DMS53 (cell line): ENCODE measurements around the gene ATP8A1.

Experiments
- DNase-seq: peaks from one replicate; lab custom pipeline; 2025; lab: John Stamatoyannopoulos, UW

Gene ATP8A1

GRCh38 chr4:42649870-42650269, 7.0 kb downstream of the ATP8A1 start:
- no peak for DNase-seq

- no peak for DNase-seq
Measured at GRCh38 chr4:42646999-42647541, 9.8 kb downstream of the ATP8A1 start.

GRCh38 chr4:42646013-42646784, 10.7 kb downstream of the ATP8A1 start:
- no peak for DNase-seq

- no peak for DNase-seq
Measured at GRCh38 chr4:42644897-42645296, 12.0 kb downstream of the ATP8A1 start.

GRCh38 chr4:42643685-42644084, 13.2 kb downstream of the ATP8A1 start:
- DNase-seq = no peak

- no peak for DNase-seq
Measured at GRCh38 chr4:42642845-42643615, 13.9 kb downstream of the ATP8A1 start.

- DNase-seq = no peak
Measured at GRCh38 chr4:42642101-42642797, 14.7 kb downstream of the ATP8A1 start.

GRCh38 chr4:42641656-42642055, 15.2 kb downstream of the ATP8A1 start:
- no peak for DNase-seq

- DNase-seq = no peak
Measured at GRCh38 chr4:42641161-42641560, 15.7 kb downstream of the ATP8A1 start.

- no peak for DNase-seq
Measured at GRCh38 chr4:42640613-42641012, 16.3 kb downstream of the ATP8A1 start.

- no peak for DNase-seq
Measured at GRCh38 chr4:42638993-42639392, 17.9 kb downstream of the ATP8A1 start.

GRCh38 chr4:42638321-42638720, 18.6 kb downstream of the ATP8A1 start:
- DNase-seq = no peak

- DNase-seq = no peak
Measured at GRCh38 chr4:42637867-42638266, 19.0 kb downstream of the ATP8A1 start.

GRCh38 chr4:42637104-42637503, 19.8 kb downstream of the ATP8A1 start:
- DNase-seq = no peak

- DNase-seq = no peak
Measured at GRCh38 chr4:42636645-42636949, 20.3 kb downstream of the ATP8A1 start.

- no peak for DNase-seq
Measured at GRCh38 chr4:42633605-42634388, 23.1 kb downstream of the ATP8A1 start.

- no peak for DNase-seq
Measured at GRCh38 chr4:42632653-42633382, 24.1 kb downstream of the ATP8A1 start.

GRCh38 chr4:42630908-42631307, 26.0 kb downstream of the ATP8A1 start:
- no peak for DNase-seq

- DNase-seq = no peak
Measured at GRCh38 chr4:42628740-42629139, 28.2 kb downstream of the ATP8A1 start.

GRCh38 chr4:42627885-42628646, 28.8 kb downstream of the ATP8A1 start:
- DNase-seq = no peak
